Natural killer cell (primary cell): ENCODE data around the gene NCOA1. TPM values are rescaled to one million over a fixed set of nuclear protein-coding genes. Genes with fewer than 3 reads are reported as not detected.
A peak's percentile ranks its signal among the peaks of the same experiment; 100 is the strongest.

Experiments used
- ATAC-seq, 3 donors: fragments of 150-1000 bp in 2 of 3; fragments of 200-7000 bp in 1 of 3; cut with Tn5 transposase; 1 replicate in 1 of 3; 2 replicates in 2 of 3; pipeline ENCODE4 v1.10.0; 2021; ENCODE audit warnings: mild to moderate bottlenecking in 2 of 3, moderate library complexity in 2 of 3
- DNase-seq, 2 donors: peaks; one replicate each; pipeline versions ENCODE4 v3.0.0 to v3.0.0-alpha.2; 2013 to 2021; ENCODE audit warnings: mixed read lengths in 1 of 2
- H3K27ac ChIP-seq: one replicate; pipeline ENCODE4 v1.5.1; 2013; ENCODE audit warnings: mild to moderate bottlenecking, low read length
- H3K27me3 ChIP-seq: one replicate; pipeline ENCODE4 v1.6.1; 2013; ENCODE audit warnings: low read length; ENCODE audit not compliant: control insufficient read depth, insufficient read depth
- H3K36me3 ChIP-seq: one replicate; pipeline ENCODE4 v1.6.1; 2013; ENCODE audit warnings: low read length; ENCODE audit not compliant: control insufficient read depth, insufficient read depth
- H3K4me1 ChIP-seq: one replicate; pipeline ENCODE4 v1.6.1; 2013; ENCODE audit warnings: low read length; ENCODE audit not compliant: control insufficient read depth, insufficient read depth
- H3K4me3 ChIP-seq: one replicate; pipeline ENCODE4 v1.5.1; 2013; ENCODE audit warnings: low read length
- H3K9me3 ChIP-seq: one replicate; pipeline ENCODE4 v1.6.1; 2013; ENCODE audit warnings: low read length; ENCODE audit not compliant: control insufficient read depth, insufficient read depth
- H3K27ac Mint-ChIP-seq, 2 donors: one replicate each; pipeline ENCODE4 v1.8.0; 2022; ENCODE audit warnings: mild to moderate bottlenecking in 2 of 2, mixed read lengths in 2 of 2, moderate library complexity in 1 of 2
- H3K27me3 Mint-ChIP-seq, 2 donors: one replicate each; pipeline ENCODE4 v1.8.0; 2022; ENCODE audit warnings: low read depth in 2 of 2, mixed read lengths in 2 of 2
- H3K36me3 Mint-ChIP-seq: one replicate; pipeline ENCODE4 v1.8.0; 2022; ENCODE audit warnings: mixed read lengths
- H3K4me1 Mint-ChIP-seq, 2 donors: one replicate each; pipeline ENCODE4 v1.8.0; 2022; ENCODE audit warnings: mixed read lengths in 2 of 2
- H3K4me3 Mint-ChIP-seq: one replicate; pipeline ENCODE4 v1.8.0; 2022; ENCODE audit warnings: mild to moderate bottlenecking, moderate library complexity, mixed read lengths
- H3K9me3 Mint-ChIP-seq, 2 donors: one replicate each; pipeline ENCODE4 v1.8.0; 2022; ENCODE audit warnings: mixed read lengths in 2 of 2
- whole genome bisulfite sequencing: methylation state at CpG from one replicate; pipeline ENCODE4 v1.1.7; 2013; ENCODE audit warnings: missing lambda C conversion rate; ENCODE audit not compliant: insufficient coverage; 5-methylcytosine and 5-hydroxymethylcytosine counted together
- intact Hi-C: fragments of 100-400 bp; cut with micrococcal nuclease; formaldehyde crosslinking; loops from one replicate; pipeline ENCODE4 v1.14.2; 2022
- total RNA-seq, 4 donors: library from RNA; stranded (reverse); fragments of 120-200 nt in 1 of 4; gene quantifications; one replicate each; pipeline versions ENCODE4 v1.2.3 to v1.2.4, GENCODE V29; 2013 to 2022
- TF ChIP-seq, protein P1 (sequence below): fragments of 200-600 bp; IDR thresholded peaks from one replicate; pipeline ENCODE4 v1.8.0; 2022; ENCODE audit warnings: antibody characterized with exemption

The NCOA1 gene
- total RNA-seq, 3 donors from 2014 or later (not counting 1 experiment from before 2014, with no cell fraction given), result 122 to 149 (median 124) TPM

- no peaks in the 10 kb centered on the region for H3K9me3 ChIP-seq
- WGBS, result 94% methylated on average over 1 of the region's 1 CpG
- no peak overlapping the region for H3K4me3 ChIP-seq
- peaks cover 1% of the 10 kb centered on the region for H3K4me1 ChIP-seq
- ATAC-seq (no peak), DNase-seq (no peak)
- TF ChIP-seq, protein P1, sequence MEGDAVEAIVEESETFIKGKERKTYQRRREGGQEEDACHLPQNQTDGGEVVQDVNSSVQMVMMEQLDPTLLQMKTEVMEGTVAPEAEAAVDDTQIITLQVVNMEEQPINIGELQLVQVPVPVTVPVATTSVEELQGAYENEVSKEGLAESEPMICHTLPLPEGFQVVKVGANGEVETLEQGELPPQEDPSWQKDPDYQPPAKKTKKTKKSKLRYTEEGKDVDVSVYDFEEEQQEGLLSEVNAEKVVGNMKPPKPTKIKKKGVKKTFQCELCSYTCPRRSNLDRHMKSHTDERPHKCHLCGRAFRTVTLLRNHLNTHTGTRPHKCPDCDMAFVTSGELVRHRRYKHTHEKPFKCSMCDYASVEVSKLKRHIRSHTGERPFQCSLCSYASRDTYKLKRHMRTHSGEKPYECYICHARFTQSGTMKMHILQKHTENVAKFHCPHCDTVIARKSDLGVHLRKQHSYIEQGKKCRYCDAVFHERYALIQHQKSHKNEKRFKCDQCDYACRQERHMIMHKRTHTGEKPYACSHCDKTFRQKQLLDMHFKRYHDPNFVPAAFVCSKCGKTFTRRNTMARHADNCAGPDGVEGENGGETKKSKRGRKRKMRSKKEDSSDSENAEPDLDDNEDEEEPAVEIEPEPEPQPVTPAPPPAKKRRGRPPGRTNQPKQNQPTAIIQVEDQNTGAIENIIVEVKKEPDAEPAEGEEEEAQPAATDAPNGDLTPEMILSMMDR, result no peak
- H3K36me3 ChIP-seq, result peaks cover 3% of the 10 kb centered on the region
- Mint-ChIP-seq H3K4me3 (no peak overlapping the region), H3K4me1 (peaks cover 77 to 81% of the 10 kb centered on the region in 2 donors), H3K36me3 (no peaks in the 10 kb centered on the region), H3K9me3 (no peaks in the 10 kb centered on the region), H3K27ac (peak overlapping the region in 1 of 2 donors; percentile 21), H3K27me3 (no peaks in the 10 kb centered on the region)
- no peaks in the 10 kb centered on the region for H3K27me3 ChIP-seq
- intact Hi-C loops, result loop anchor here (5.0 kb wide), 1 partner anchor 37 kb away; no protein-coding TSS in a partner anchor
- no peak overlapping the region for H3K27ac ChIP-seq
These were observed 48.2 kb downstream of the NCOA1 start for GRCh38 chr2:24539258-24539657.

DNA sequence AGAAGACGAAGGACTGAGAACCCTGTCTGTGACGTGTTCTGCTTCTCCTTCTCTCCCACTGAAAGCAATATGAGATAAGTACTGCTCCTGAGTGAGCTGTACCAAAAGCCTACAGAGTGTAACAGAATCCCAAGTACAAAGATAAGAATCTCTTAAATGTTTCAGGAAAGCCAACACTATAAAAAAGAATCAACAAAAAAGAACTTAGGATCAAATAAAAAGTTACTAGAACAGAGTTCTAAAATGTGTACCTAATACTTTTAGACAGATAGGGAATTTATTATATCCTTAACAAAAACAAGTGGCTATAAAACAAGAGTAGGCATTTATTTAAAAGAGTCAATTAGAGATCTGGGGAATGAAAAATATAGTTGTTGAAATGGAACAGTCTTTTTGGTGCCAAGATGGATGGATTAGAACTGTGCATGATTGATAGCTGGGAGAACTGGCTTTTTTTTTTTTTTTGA lies 49.0 kb downstream of the NCOA1 start:
- ATAC-seq (no peak), DNase-seq (no peak)
- Histone ChIP-seq H3K4me1 (peaks cover 8% of the 10 kb centered on the region), H3K27me3 (no peaks in the 10 kb centered on the region), H3K27ac (no peak overlapping the region), H3K4me3 (no peak overlapping the region), H3K9me3 (no peaks in the 10 kb centered on the region), H3K36me3 (peaks cover 3% of the 10 kb centered on the region)
- Mint-ChIP-seq H3K27me3 (no peaks in the 10 kb centered on the region), H3K27ac (peak overlapping the region in 1 of 2 donors; percentile 6), H3K9me3 (no peaks in the 10 kb centered on the region), H3K4me1 (peaks cover 77 to 81% of the 10 kb centered on the region in 2 donors), H3K4me3 (no peak overlapping the region), H3K36me3 (no peaks in the 10 kb centered on the region)
- TF ChIP-seq, protein P1, result no peak
- intact Hi-C loops, result loop anchor here (5.0 kb wide), 2 partner anchors 128 to 287 kb away; no protein-coding TSS in a partner anchor
- WGBS, result 88% methylated on average over 2 of the region's 2 CpGs

DNA sequence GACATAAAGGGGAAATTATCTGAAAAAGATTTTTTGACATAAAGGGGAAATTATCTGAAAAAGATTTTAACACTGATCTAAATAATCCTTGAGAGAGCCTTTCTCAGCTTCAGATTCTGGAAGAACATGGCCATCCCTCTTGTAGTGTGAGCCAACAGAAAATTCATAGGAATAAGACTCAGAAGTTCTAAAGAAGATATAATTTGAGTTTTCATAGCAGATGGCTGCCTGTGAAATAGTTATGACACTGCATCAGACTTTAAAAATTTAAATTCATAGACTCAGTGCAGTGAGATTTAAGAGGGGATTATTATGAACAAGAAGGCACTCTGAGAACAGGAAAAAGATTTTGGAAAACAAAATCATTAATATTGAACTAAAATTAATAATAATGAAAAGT lies 50.6 kb downstream of the NCOA1 start:
- no peaks in the 10 kb centered on the region for H3K36me3 Mint-ChIP-seq
- peaks cover 64 to 71% of the 10 kb centered on the region in 2 donors for H3K4me1 Mint-ChIP-seq

More for the DNA sequence above, 50.6 kb downstream of the NCOA1 start:
- Histone ChIP-seq H3K36me3 (peaks cover 3% of the 10 kb centered on the region), H3K27ac (no peak overlapping the region), H3K4me3 (no peak overlapping the region), H3K9me3 (no peaks in the 10 kb centered on the region), H3K27me3 (no peaks in the 10 kb centered on the region), H3K4me1 (peaks cover 10% of the 10 kb centered on the region)
- Mint-ChIP-seq H3K27ac (peak overlapping the region in 1 of 2 donors; percentile 22), H3K27me3 (no peaks in the 10 kb centered on the region), H3K4me3 (no peak overlapping the region), H3K9me3 (no peaks in the 10 kb centered on the region)
- intact Hi-C loops, result loop anchor here (5.0 kb wide), 2 partner anchors 129 to 286 kb away; no protein-coding TSS in a partner anchor
- no peak for ATAC-seq
- DNase-seq, result no peak
- TF ChIP-seq, protein P1, result no peak
